Body of pancreas (tissue), 4 donors: Measurements from ENCODE around the gene USPL1.

Source experiments
- CTCF ChIP-seq, 7 experiments: fragments of 450-650 bp in 4 of 7; fragments of 200-600 bp in 3 of 7; sonication (generic) in 3 of 7; IDR thresholded peaks; one replicate each; pipeline ENCODE4 v1.5.1; 2016 to 2019; ENCODE audit warnings: antibody characterized with exemption in 7 of 7
- POLR2A ChIP-seq, 3 donors: fragments of 450-650 bp; IDR thresholded peaks; one replicate each; pipeline ENCODE4 v1.6.1; 2016; ENCODE audit warnings: antibody characterized with exemption in 3 of 3, mild to moderate bottlenecking in 2 of 3

- TF ChIP-seq CTCF (IDR thresholded peaks at IDR 0.05), result no peak
- no peak for TF ChIP-seq POLR2A (IDR thresholded peaks at IDR 0.05)
Observed at GRCh38 chr13:30585748-30586262, 31.9 kb upstream of the USPL1 start.
